Measurements from ENCODE around the gene SFSWAP.

DNA sequence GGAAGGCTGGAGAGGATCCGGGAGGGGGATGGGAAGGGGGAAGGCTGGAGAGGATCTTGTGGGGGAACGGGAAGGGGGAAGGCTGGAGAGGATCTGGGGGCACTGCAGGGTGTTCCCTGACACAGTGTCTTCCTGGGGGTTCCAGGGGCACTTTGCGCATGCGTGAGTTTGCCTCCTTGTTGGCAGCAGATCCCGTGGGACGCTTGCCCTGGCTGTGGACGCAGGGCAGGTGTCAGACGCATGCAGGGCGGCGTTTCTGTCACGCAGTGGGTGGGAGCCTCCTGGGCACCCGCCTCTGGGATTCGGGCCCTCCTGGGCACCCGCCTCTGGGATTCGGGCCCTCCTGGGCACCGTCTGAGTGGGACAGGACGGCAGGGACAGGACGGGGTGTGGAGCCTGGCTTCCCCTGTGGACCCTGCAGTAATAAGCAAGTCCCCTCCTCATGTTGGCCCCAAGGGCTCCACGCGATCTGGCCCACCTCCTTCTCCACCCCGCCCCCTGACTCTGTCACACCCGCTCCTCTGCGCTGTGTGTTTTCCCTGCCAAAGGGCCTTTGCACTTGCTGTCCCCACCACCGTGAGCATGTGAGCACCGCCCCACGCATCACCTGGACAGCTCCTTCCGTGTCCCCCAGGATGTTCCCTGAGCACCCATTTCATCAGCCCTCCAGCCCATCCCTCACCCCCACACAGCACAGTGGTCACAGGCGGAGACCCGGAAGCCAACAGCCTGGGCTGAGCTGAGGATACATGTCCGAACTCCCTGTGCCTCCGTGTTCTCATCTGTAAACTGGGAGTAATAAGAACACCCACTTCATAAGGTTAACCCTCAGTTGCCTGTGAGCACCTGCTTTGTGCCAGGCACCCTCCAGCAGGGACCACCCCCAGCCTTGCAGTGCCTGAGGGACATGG lies 121.7 kb downstream of the SFSWAP start:
- TF ChIP-seq POLR2A (IDR thresholded peaks at IDR 0.05): no peak
- TF ChIP-seq, protein P1, sequence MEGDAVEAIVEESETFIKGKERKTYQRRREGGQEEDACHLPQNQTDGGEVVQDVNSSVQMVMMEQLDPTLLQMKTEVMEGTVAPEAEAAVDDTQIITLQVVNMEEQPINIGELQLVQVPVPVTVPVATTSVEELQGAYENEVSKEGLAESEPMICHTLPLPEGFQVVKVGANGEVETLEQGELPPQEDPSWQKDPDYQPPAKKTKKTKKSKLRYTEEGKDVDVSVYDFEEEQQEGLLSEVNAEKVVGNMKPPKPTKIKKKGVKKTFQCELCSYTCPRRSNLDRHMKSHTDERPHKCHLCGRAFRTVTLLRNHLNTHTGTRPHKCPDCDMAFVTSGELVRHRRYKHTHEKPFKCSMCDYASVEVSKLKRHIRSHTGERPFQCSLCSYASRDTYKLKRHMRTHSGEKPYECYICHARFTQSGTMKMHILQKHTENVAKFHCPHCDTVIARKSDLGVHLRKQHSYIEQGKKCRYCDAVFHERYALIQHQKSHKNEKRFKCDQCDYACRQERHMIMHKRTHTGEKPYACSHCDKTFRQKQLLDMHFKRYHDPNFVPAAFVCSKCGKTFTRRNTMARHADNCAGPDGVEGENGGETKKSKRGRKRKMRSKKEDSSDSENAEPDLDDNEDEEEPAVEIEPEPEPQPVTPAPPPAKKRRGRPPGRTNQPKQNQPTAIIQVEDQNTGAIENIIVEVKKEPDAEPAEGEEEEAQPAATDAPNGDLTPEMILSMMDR (IDR thresholded peaks at IDR 0.05 in 8 of 11, conservative IDR thresholded peaks at IDR 0.05 in 3 of 11): no peak

Measured in spleen (tissue), 7 donors.